SJCRH30 (cell line): ENCODE data around the gene SLC45A3. TPM values are rescaled to one million over a fixed set of nuclear protein-coding genes. Genes with fewer than 3 reads are reported as not detected.

ENCODE experiments used
- DNase-seq, 2 experiments: peaks; one replicate each; pipeline ENCODE4 v3.0.0-alpha.2; 2015 to 2020
- H3K27ac ChIP-seq: fragments of 250-450 bp; sonication (Bioruptor Pico); 2 replicates; pipeline ENCODE4 v1.5.1; 2020; ENCODE audit warnings: mild to moderate bottlenecking, moderate library complexity
- H3K27me3 ChIP-seq: fragments of 250-450 bp; sonication (Bioruptor Pico); 2 replicates; pipeline ENCODE4 v1.5.1; 2020; ENCODE audit warnings: mild to moderate bottlenecking, moderate library complexity
- H3K36me3 ChIP-seq: fragments of 250-450 bp; sonication (Bioruptor Pico); 2 replicates; pipeline ENCODE4 v1.5.1; 2020; ENCODE audit warnings: mild to moderate bottlenecking, moderate library complexity
- H3K4me1 ChIP-seq: fragments of 250-450 bp; sonication (Bioruptor Pico); 2 replicates; pipeline ENCODE4 v1.5.1; 2020; ENCODE audit warnings: mild to moderate bottlenecking, moderate library complexity
- H3K4me3 ChIP-seq: fragments of 250-450 bp; sonication (Bioruptor Pico); 2 replicates; pipeline ENCODE4 v1.5.1; 2020; ENCODE audit warnings: mild to moderate bottlenecking, moderate library complexity
- H3K9me3 ChIP-seq: fragments of 250-450 bp; sonication (Bioruptor Pico); replicated peaks from 2 replicates; pipeline ENCODE4 v1.5.1; 2020; ENCODE audit warnings: mild to moderate bottlenecking, moderate library complexity
- total RNA-seq: library from RNA; depleted of rRNA; stranded (reverse); fragments of >200 nt; shearing (Covaris generic); gene quantifications from 2 replicates; pipeline ENCODE4 v1.2.3, GENCODE V29; 2014

SLC45A3 gene
- total RNA-seq, 1 experiment from 2014 or later = 11.7 TPM

DNA sequence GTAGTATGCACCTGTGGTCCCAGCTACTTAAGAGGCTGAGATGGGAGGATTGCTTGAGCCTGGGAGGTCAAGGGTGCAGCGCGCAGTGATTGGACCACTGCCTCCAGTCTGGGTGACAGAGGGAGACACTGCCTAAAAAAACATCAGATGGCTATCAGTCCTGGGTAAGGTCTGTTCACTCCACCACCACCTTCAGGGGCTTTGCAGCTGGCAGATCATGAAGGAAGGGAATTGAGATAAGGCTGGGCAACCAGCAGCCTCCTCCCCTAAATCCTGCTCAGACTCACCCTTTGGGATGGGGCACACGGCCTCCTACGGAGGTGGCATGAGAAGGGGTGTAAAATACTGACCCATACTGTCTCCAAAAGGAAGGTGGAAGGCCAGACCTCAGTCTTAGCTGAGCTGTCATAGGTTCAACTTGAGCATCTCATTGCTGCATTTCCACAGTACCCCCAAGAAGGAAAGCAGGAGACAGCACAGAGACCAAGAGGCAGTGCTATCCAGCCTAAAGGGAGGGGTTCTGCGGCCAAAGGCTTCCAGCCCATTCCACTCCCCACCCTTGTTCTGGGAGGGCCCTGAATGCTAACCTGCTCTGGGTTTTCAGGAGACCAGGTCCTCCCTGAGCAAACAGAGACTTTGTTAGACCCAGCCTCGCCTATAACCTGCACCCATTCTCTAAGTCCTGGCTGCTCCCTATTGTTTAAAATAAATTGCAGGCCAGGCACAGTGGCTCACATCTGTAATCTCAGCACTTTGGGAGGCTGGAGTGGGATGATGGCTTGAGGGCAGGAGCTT is 13.7 kb downstream of the SLC45A3 start:
- H3K27me3 ChIP-seq = no peaks in the 10 kb centered on the region
- no peak for DNase-seq
- no peaks in the 10 kb centered on the region for H3K36me3 ChIP-seq
- peaks cover 29% of the 10 kb centered on the region for H3K4me1 ChIP-seq
- H3K4me3 ChIP-seq = no peak overlapping the region
- H3K9me3 ChIP-seq = no peaks in the 10 kb centered on the region
- no peak overlapping the region for H3K27ac ChIP-seq

GRCh38 chr1:205665201-205666045 is 14.9 kb downstream of the SLC45A3 start:
- H3K27me3 ChIP-seq = no peaks in the 10 kb centered on the region
- no peak overlapping the region for H3K4me3 ChIP-seq
- peaks cover 18% of the 10 kb centered on the region for H3K4me1 ChIP-seq
- no peaks in the 10 kb centered on the region for H3K9me3 ChIP-seq
- no peak overlapping the region for H3K27ac ChIP-seq
- DNase-seq = no peak
- H3K36me3 ChIP-seq = no peaks in the 10 kb centered on the region

- Histone ChIP-seq H3K36me3 (no peaks in the 10 kb centered on the region), H3K27me3 (no peaks in the 10 kb centered on the region), H3K27ac (no peak overlapping the region), H3K4me1 (peaks cover 9% of the 10 kb centered on the region), H3K4me3 (no peak overlapping the region), H3K9me3 (no peaks in the 10 kb centered on the region)
- no peak for DNase-seq
These were observed 15.8 kb downstream of the SLC45A3 start for GRCh38 chr1:205664399-205665017.

DNA sequence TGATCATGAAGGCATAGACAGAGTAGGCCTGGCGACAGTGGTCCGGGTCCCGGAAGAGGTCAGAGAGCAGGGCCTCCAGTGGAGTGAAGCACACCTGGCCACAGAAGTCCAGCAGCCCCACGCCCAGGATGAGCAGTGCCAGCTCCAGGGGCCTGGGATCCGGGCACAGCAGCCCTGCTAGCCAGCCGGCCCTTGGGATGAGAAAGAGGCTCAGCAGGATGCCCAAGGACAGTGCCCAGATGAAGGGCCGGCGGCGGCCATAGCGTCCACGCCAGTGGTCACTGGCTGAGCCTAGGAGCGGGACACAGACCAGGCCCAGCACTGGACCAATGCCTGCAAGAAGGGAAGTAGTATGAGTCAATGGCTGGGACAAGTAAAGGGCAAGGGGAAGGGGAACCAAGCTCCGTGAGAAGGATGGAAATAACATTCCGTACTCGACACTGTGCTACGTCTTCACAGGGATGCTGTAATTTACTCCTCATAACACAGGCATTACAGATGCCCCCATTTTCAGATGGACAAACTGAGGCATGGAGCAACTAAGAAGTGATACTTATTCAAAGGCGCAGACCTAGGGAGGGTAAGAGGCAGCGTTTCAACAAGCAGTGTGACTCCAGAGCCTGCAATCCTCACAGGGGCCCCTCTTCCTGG is 16.9 kb downstream of the SLC45A3 start:
- H3K4me3 ChIP-seq = no peak overlapping the region
- H3K4me1 ChIP-seq = peaks cover 8% of the 10 kb centered on the region
- H3K27ac ChIP-seq = no peak overlapping the region
- no peaks in the 10 kb centered on the region for H3K36me3 ChIP-seq
- no peaks in the 10 kb centered on the region for H3K9me3 ChIP-seq
- H3K27me3 ChIP-seq = no peaks in the 10 kb centered on the region
- DNase-seq = no peak

- Histone ChIP-seq H3K27me3 (no peaks in the 10 kb centered on the region), H3K36me3 (no peaks in the 10 kb centered on the region), H3K4me3 (no peak overlapping the region), H3K27ac (no peak overlapping the region), H3K9me3 (no peaks in the 10 kb centered on the region), H3K4me1 (peaks cover 8% of the 10 kb centered on the region)
- DNase-seq = no peak
These were observed 17.5 kb downstream of the SLC45A3 start for GRCh38 chr1:205662791-205663190.

- no peaks in the 10 kb centered on the region for H3K27me3 ChIP-seq
- H3K27ac ChIP-seq = no peak overlapping the region
- no peak overlapping the region for H3K4me3 ChIP-seq
- H3K36me3 ChIP-seq = no peaks in the 10 kb centered on the region
- H3K9me3 ChIP-seq = no peaks in the 10 kb centered on the region
- DNase-seq = no peak
- H3K4me1 ChIP-seq = peaks cover 8% of the 10 kb centered on the region
These were observed 18.1 kb downstream of the SLC45A3 start for GRCh38 chr1:205662135-205662738.

DNA sequence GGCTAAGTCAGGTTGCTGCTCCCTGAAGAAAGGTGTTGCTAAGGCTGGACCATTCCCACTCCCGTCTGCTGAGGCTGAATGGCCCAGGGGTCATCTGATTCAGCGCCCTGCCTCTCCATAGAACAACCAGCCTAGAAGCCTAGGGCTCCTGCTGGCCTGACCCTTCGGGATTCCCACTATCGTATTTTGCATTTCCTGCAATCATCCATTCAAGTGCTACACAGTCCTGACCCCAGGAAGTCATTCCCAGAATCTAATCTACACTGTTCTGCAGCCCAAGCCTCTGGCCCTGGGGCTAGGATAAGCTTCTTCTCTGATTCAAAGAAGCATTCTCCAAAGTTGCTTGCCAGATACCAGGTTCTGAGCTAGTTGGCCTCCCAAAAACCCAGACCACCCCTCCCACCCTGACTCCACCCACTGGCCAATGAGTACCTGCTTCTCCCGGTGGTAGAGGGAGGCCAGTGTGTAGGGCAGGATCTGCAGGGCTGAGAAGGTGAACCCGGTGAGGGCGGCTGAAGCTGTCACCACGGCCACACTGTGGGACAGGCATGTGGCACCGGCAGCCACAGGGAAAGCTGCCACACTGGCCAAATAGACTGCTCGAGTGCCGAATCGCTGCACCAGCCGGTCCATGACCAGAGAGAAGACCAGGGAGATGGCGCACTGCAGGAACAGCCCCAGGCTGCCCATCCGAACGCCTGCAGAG is 18.7 kb downstream of the SLC45A3 start:
- no peaks in the 10 kb centered on the region for H3K9me3 ChIP-seq
- H3K4me3 ChIP-seq = no peak overlapping the region
- no peak for DNase-seq
- peaks cover 8% of the 10 kb centered on the region for H3K4me1 ChIP-seq
- no peaks in the 10 kb centered on the region for H3K27me3 ChIP-seq
- H3K36me3 ChIP-seq = no peaks in the 10 kb centered on the region
- no peak overlapping the region for H3K27ac ChIP-seq

GRCh38 chr1:205660361-205660760 is 19.9 kb downstream of the SLC45A3 start:
- H3K9me3 ChIP-seq = no peaks in the 10 kb centered on the region
- no peak overlapping the region for H3K4me3 ChIP-seq
- DNase-seq = no peak
- no peaks in the 10 kb centered on the region for H3K36me3 ChIP-seq
- H3K27me3 ChIP-seq = no peaks in the 10 kb centered on the region
- H3K4me1 ChIP-seq = peaks cover 8% of the 10 kb centered on the region; the same call in 1 of the 2 replicates
- H3K27ac ChIP-seq = no peak overlapping the region

DNA sequence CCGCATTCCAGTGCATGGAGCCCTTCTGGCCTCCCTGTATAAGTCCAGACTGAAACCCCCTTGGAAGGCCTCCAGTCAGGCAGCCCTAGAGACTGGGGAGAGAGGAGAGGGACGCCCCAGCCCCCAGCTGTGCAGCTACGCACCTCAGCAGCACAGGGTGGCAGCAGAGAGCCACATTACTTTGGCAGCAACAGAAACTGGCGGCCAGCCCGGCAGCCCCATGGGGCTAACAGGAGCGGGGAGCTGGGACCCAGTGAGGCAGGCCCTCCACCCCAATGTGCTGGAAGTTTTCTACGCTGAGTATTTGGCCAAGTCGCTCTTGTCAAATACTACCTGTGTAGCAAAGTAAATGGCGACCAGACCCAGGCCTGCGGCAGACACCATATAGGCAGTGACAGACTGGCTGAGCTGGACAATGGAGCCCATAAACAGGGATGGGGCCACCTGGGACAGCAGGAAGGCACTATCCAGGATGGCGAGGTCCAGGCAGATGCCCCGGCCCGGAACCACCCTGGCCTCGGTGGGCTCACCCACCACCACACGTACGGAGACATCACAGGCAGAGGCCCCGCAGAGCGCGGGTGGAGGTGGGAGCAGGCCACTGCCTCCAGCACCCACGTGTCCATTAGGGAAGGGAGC is 21.2 kb downstream of the SLC45A3 start:
- no peaks in the 10 kb centered on the region for H3K4me1 ChIP-seq
- no peaks in the 10 kb centered on the region for H3K27me3 ChIP-seq
- H3K4me3 ChIP-seq = no peak overlapping the region
- H3K9me3 ChIP-seq = no peaks in the 10 kb centered on the region
- peak; percentile 79 to 87 for DNase-seq
- no peaks in the 10 kb centered on the region for H3K36me3 ChIP-seq
- H3K27ac ChIP-seq = no peak overlapping the region

DNA sequence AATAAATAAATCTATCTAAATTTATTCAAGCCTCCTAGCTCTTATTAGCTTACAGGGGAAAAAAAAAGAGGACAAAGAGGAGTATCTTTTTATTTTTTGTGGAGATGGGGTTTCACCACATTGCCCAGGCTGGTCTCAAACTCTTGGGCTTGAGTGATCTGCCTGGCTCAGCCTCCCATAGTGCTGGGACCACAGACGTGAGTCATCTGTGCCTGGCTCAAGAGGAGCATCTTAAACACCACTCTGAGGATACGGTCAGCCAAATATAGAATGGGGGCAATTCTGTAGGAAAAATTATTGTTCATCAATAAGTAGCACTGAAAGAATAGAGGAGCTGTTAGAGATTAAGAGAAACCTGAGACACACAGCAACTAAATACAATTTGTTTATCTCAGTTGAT is 24.1 kb downstream of the SLC45A3 start:
- DNase-seq = no peak
- H3K9me3 ChIP-seq = no peaks in the 10 kb centered on the region
- no peaks in the 10 kb centered on the region for H3K4me1 ChIP-seq
- no peaks in the 10 kb centered on the region for H3K36me3 ChIP-seq
- H3K27ac ChIP-seq = no peak overlapping the region
- H3K4me3 ChIP-seq = no peak overlapping the region
- no peaks in the 10 kb centered on the region for H3K27me3 ChIP-seq

DNA sequence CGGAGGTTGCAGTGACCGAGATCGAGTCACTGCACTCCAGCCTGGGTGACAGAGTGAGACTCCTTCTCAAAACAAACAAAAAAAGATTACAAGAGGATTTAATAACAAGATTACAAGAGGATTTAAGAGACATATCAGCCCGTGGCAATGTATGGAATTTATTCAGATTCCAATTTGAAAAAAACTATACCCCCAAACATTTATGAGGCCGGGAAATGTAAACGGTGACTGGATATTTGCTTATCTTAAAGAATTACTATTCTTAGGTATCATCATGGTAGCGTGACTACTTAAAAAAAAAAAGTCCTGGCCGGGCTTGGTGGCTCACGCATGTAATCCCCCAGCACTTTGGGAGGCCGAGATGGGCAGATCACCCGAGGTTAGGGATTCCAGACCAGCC is 27.3 kb downstream of the SLC45A3 start:
- no peak overlapping the region for H3K4me3 ChIP-seq
- H3K9me3 ChIP-seq = no peaks in the 10 kb centered on the region
- no peak for DNase-seq
- H3K27me3 ChIP-seq = no peaks in the 10 kb centered on the region
- peaks cover 7% of the 10 kb centered on the region for H3K4me1 ChIP-seq
- no peak overlapping the region for H3K27ac ChIP-seq
- H3K36me3 ChIP-seq = no peaks in the 10 kb centered on the region

DNA sequence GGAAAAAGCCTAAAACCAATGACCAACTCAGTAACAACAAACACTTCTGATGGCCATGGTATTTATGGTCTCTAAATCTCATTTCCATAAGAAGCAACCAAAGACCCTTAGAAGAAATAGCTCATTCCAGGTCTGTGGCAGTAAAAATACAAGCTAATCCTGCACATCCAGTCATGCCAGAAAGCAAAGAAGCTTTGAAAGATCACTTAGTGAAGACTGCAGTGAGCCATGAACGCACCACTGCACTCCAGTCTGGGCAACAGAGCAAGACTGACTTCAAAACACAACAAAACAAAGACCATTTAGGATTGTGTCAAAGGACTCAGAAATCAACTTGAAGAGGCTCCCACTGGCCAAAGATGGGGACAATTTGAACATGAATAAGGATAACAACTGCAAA is 30.1 kb downstream of the SLC45A3 start:
- no peak for DNase-seq
- no peaks in the 10 kb centered on the region for H3K27me3 ChIP-seq
- H3K27ac ChIP-seq = no peak overlapping the region
- no peaks in the 10 kb centered on the region for H3K9me3 ChIP-seq
- H3K4me1 ChIP-seq = peaks cover 14% of the 10 kb centered on the region
- no peaks in the 10 kb centered on the region for H3K36me3 ChIP-seq
- H3K4me3 ChIP-seq = no peak overlapping the region

DNA sequence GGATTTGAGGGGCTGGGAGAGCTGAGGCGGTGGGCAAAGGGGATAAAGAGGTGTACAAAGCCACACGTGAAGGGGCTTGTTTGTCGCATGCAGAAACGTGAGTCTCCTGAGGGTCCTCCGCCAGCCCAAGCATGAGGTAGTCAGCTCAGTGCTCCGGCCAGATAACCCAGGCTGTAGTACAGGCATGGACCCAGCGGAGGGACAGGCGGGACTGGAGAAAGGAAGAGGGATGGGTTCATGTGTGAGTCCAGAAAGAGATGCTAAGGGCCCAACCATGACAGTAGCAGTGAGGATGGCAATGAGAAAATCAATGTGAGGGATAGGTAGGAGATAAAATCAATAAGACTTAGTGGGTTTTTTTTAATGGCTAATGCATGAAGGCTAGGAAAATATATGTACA is 34.8 kb downstream of the SLC45A3 start:
- H3K36me3 ChIP-seq = no peaks in the 10 kb centered on the region
- no peaks in the 10 kb centered on the region for H3K9me3 ChIP-seq
- no peaks in the 10 kb centered on the region for H3K27me3 ChIP-seq
- peaks cover 14% of the 10 kb centered on the region for H3K4me1 ChIP-seq
- no peak overlapping the region for H3K4me3 ChIP-seq
- DNase-seq = no peak
- no peak overlapping the region for H3K27ac ChIP-seq
